Measurements from ENCODE around the gene SPRED2.

SPRED2 gene

DNA sequence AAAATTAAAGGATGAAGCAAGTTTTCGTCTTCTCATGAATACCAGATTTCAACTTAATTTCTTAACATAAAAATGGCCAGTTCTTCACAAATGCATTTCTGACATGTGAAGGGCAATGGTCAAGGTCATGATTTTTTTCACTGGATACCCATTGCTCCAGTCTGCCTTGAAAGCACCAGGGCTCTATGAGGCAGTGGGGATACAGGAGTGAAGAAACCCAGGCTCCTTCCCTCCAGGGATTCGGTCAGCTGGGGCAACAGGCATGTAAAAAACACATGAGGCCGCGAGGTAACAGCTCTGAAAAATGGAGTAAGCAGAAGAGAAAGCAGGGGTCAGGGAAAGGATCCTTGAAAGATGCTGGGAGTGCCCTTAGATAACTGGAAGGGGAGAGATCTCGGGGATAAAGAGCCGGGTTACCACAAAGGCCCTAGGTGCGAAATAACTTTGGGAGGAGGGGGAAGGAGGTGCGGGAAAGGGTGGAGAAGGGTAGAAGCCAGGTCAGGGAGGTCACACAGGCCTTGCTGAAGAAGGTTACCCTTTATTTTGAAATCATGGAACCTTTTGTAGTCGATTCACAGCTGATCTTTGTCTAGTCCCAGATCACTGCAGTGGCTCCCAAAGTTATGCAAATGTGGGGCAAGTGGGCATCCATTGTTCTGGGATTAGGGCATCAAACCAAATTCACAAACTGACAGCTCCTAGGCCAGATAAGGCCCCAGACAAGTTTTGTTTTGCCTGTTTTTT, 5.2 kb upstream of the SPRED2 start:
- H3K36me3 ChIP-seq (ENCODE audit: insufficient read depth, low read length) = no peaks in the 10 kb centered on the region
- no peak overlapping the region for H3K9ac ChIP-seq (ENCODE audit: low read depth, low read length)
- peaks cover 33% of the 10 kb centered on the region for H3K4me1 ChIP-seq (ENCODE audit: insufficient read depth, low read length)
- TF ChIP-seq EZH2 (IDR thresholded peaks at IDR 0.05; ENCODE audit: borderline replicate concordance, low read depth, low read length, severe bottlenecking) (no peak), CTCF (IDR thresholded peaks at IDR 0.05; ENCODE audit: borderline replicate concordance, extremely low read depth, low read length, poor library complexity, severe bottlenecking) (no peak)
- ATAC-seq (ENCODE audit: insufficient read depth, low read depth) (no peak), DNase-seq (no peak)
- peaks cover 14% of the 10 kb centered on the region for H3K27me3 ChIP-seq (ENCODE audit: insufficient read depth, low read length, poor library complexity)
- no peak overlapping the region for H3K4me3 ChIP-seq (ENCODE audit: low read depth in 1 of 2, low read length in 2 of 2)
- H3K9me3 ChIP-seq (ENCODE audit: insufficient read depth, low read length, severe bottlenecking) = no peaks in the 10 kb centered on the region
- H4K20me1 ChIP-seq (ENCODE audit: insufficient read depth, low read length) = no peaks in the 10 kb centered on the region
- no peak overlapping the region for H3K4me2 ChIP-seq (ENCODE audit: insufficient read depth, low read length)
- H2AFZ ChIP-seq (ENCODE audit: low read depth, low read length) = no peak overlapping the region
- H3K79me2 ChIP-seq (ENCODE audit: insufficient read depth, low read length) = peaks cover 10% of the 10 kb centered on the region
- H3K27ac ChIP-seq (ENCODE audit: low read length) = no peak overlapping the region

GRCh38 chr2:65436824-65437221, 4.4 kb upstream of the SPRED2 start:
- H3K9ac ChIP-seq (ENCODE audit: low read depth, low read length) = peak overlapping the region; percentile 76

DNA sequence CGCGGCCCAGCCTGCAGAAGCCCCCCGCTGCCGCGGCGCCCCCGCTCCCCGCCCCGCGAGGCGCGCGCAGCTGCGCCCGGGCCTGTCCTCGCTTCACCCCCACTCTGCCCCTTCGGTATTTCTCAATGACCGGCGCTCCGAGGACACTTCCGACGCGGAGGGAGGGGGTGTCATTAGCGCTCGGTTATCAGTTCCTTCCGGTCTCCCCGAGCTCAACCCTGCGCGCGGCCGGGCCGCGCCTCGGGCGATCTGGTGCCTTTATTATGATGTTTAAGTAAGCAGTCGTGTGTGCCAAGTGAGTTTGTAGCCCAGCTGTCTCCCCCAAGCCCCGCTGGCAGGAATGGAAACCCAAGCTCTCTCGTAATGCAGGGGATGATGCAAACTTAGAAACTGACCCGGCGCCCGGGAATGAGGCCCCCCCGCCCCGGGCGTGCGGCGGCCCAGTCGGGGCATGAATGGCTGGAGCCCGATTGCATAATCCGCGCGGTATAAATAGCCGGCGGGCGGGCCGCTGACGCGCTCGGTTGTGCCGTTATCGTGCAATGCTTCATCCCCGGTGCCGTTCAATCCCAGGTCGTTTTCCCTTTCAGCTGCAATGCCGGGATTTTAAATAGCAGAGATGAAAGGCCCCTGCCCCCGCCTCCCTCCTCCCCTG, 3.9 kb upstream of the SPRED2 start:
- H3K27ac ChIP-seq (ENCODE audit: low read length) = peak overlapping the region; percentile 72
- H3K36me3 ChIP-seq (ENCODE audit: insufficient read depth, low read length) = no peaks in the 10 kb centered on the region; the same call in 1 of the 2 replicates
- peaks cover 21% of the 10 kb centered on the region for H3K79me2 ChIP-seq (ENCODE audit: insufficient read depth, low read length)
- H3K9me3 ChIP-seq (ENCODE audit: insufficient read depth, low read length, severe bottlenecking) = no peaks in the 10 kb centered on the region
- peak; percentile 61 for DNase-seq
- TF ChIP-seq CTCF (IDR thresholded peaks at IDR 0.05; ENCODE audit: borderline replicate concordance, extremely low read depth, low read length, poor library complexity, severe bottlenecking) (no peak), EZH2 (IDR thresholded peaks at IDR 0.05; ENCODE audit: borderline replicate concordance, low read depth, low read length, severe bottlenecking) (peak; percentile 53)
- H3K9ac ChIP-seq (ENCODE audit: low read depth, low read length) = peak overlapping the region; percentile 76
- peaks cover 33% of the 10 kb centered on the region for H3K4me1 ChIP-seq (ENCODE audit: insufficient read depth, low read length)
- no peaks in the 10 kb centered on the region for H4K20me1 ChIP-seq (ENCODE audit: insufficient read depth, low read length)
- peak overlapping the region; percentile 68 to 84; a peak in 3 of 4 replicates for H3K4me3 ChIP-seq (ENCODE audit: low read depth in 1 of 2, low read length in 2 of 2)
- ATAC-seq (ENCODE audit: insufficient read depth, low read depth) = peak; percentile 15; the same call in 2 of the 3 replicates
- peaks cover 14% of the 10 kb centered on the region for H3K27me3 ChIP-seq (ENCODE audit: insufficient read depth, low read length, poor library complexity)
- peak overlapping the region; percentile 92 for H3K4me2 ChIP-seq (ENCODE audit: insufficient read depth, low read length)
- H2AFZ ChIP-seq (ENCODE audit: low read depth, low read length) = peak overlapping the region; percentile 97

More at GRCh38 chr2:65436824-65437221, 4.4 kb upstream of the SPRED2 start:
- Histone ChIP-seq H3K4me2 (ENCODE audit: insufficient read depth, low read length) (peak overlapping the region; percentile 92), H3K4me1 (ENCODE audit: insufficient read depth, low read length) (peaks cover 33% of the 10 kb centered on the region), H3K27me3 (ENCODE audit: insufficient read depth, low read length, poor library complexity) (peaks cover 14% of the 10 kb centered on the region), H2AFZ (ENCODE audit: low read depth, low read length) (peak overlapping the region; percentile 97), H3K36me3 (ENCODE audit: insufficient read depth, low read length) (no peaks in the 10 kb centered on the region; the same call in 1 of the 2 replicates), H3K79me2 (ENCODE audit: insufficient read depth, low read length) (peaks cover 16% of the 10 kb centered on the region), H3K27ac (ENCODE audit: low read length) (no peak overlapping the region), H3K9me3 (ENCODE audit: insufficient read depth, low read length, severe bottlenecking) (no peaks in the 10 kb centered on the region), H4K20me1 (ENCODE audit: insufficient read depth, low read length) (no peaks in the 10 kb centered on the region), H3K4me3 (ENCODE audit: low read depth in 1 of 2, low read length in 2 of 2) (peak overlapping the region; percentile 68 to 84; a peak in 3 of 4 replicates)
- DNase-seq (no peak), ATAC-seq (ENCODE audit: insufficient read depth, low read depth) (no peak)
- TF ChIP-seq EZH2 (IDR thresholded peaks at IDR 0.05; ENCODE audit: borderline replicate concordance, low read depth, low read length, severe bottlenecking) (no peak), CTCF (IDR thresholded peaks at IDR 0.05; ENCODE audit: borderline replicate concordance, extremely low read depth, low read length, poor library complexity, severe bottlenecking) (no peak)

Measured in DND-41 (cell line).